T-helper 9 cell (primary cell): ENCODE data around the gene RPUSD1.
A peak's percentile ranks its signal among the peaks of the same experiment; 100 is the strongest.

Source experiments
- DNase-seq: peaks from one replicate; pipeline ENCODE4 v3.0.0-alpha.2; 2020

The RPUSD1 gene

DNA sequence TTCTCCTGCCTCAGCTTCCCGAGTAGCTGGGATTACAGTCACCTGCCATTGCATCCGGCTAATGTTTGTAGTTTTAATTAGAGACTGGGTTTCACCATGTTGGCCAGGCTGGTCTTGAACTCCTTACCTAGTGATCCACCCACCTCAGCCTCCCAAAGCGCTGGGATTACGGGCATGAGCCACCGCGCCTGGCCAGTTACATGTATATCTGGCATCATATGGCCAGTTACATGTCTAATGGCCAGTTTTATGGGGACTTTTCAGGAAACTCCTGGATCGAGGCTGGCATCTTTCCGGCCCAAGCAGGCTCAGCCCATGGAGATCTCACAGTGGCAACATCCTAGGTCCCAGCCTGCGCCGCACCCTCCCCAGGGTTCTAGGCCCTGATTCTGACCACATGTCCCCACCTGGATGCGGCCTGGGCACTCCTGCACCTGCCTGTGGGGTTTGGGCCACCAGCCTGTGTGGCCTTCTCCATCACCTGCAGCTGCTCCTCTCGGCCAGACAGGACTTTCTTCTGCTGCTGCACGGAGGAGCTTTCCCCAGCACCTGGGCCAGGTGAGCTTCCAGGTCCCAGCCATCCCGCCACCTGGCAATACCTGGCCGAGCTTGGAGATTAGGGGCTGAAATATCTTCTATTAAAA lies 46.1 kb downstream of the RPUSD1 start:
- DNase-seq: no peak

DNA sequence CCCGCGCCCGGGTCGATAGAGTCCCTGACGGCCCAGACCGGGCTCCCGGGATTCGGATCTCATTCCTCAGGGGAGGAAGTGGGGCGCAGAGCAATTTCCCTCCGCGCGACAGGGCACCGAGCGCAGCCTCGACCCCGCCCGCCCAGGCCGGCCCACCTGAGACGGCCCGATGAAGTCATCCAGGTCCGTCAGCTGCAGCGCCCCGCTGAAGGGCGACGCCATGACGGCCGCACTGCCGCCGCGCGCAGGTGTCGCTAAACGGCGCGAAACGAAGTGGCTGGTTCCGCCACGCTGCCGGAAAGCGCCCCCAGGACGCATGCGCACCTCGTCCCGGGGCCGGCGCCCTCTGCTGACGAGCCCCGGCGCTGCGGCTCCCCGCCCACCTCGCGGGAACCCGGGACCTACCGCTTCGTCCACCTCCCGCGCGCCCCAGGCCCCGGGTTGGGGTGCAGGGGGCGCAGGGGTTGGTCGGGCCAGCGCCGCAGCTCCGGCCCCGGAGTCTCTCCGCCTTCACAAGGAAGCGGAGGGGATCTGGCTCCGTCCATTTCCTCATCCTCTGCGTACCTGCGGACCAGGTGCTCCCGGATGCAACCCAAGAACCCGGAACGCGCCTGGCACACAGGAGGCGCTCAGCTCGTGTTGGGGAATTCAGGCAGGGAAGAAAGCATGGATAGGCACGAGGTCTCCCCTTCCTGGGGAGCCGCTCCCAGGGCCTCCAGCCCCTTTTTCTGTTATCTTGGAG lies 47.2 kb downstream of the RPUSD1 start, which contains the start of gene CIAO3:
Gene CIAO3 (minus strand): TSS at position 234 of the 742 bp plus-strand sequence. CDS start 12 bp downstream, at position 222.
- peak; percentile 88 for DNase-seq

DNA sequence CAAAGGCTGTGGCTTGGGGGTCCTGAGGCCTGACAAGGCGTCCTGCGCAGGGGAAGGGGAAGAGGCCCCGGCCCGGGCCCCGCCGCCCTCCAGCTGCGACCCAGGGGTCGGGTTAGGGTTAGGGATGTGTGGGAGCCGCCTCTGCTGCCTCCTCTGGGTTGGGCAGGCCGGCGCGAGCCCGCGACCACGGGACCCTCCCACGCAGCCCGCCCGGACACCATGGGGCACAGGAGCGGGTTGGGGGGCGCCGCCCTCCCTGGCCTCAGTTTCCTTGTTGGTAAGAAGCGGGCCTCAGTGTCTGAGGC lies 47.8 kb downstream of the RPUSD1 start:
- no peak for DNase-seq

DNA sequence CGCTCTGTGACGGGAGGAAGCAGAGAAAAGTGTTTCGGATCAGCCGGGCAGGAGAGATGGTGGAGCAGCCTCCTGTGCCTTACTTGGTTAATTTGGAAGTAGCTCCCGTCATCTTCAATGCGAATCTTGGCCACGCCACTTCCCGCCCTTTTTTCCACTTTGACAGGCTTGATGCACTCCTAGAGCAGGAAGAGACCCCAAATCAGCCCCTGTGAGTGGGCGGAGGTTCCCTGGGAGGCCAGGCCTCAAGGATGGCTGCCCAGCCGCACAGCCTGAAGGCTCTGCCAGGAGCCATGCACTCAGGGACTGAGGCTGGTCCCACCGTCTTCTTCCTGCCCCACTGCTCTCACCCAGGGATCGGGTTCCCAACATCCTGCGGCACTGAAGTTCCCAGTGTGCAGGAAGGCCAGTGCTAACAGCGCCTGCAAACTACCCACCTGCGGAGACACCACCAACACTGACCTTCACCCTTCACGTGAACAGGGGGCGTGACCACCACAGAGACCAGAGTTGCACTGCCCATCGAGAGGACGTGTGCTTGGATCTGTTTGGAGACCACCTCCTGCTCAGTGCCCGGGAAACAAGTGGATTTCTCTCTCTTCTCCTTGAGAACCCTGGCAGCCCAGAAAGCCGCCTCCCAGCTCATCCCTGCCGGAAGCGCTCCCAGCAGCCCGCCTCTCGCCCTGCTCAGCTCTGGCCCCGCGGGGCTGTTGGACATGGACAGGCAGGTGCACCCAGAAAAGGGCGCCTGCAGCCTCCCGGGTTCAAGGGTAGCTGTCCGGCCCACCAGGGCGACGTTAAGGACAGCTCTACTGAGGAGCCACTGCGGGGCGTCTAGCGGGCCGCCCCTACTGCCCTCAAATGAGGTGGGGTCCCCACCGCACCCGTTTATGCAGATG lies 48.4 kb downstream of the RPUSD1 start:
- DNase-seq: no peak

DNA sequence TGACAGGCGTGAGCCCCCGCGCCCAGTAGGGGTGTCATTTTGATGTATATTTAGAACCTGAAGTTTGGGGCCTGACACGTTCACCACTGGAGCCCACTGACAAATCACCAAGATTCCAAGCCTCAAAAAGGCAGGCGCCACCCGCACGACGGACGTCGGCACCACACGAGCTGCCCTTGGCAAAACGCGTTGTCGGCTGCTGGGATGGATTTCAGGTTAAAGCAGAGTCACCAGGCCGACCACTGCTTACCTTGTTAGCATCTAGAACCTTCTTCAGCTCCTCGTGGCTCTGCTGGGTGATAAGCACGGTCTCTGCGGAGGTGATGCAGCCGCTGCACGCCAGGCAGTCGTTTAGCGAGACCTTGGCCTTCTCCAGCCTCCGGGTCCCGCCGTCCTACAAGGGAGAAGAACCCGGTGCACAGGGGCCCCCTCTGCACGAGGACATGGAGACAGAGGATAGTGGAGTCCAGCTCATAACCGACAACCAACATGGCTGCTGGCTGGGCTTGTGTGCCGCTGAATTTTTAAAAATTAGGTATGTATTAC lies 51.2 kb downstream of the RPUSD1 start:
- no peak for DNase-seq

DNA sequence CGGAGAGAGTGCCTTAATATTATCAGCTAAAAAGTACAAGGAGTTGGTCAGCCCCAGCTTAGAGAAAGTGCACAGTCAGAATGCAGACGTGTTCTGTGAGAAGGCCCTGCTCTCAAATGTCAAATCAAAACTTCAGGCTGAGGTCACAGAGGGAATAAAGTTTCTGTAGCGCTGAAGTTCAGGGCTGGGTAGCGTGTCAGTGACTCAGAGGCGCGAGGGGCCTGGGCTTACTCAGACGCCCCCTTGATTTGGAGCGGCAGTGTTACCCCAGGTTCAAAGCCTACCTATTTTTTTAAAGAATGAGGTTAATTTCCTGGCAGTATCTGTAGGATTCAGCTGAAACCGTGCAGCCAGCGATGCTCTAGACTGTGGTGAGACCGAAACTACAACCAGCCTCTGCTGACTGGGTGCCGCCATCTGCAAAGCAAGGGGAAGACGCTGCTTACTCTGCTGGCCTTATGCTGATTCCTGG lies 52.2 kb downstream of the RPUSD1 start:
- no peak for DNase-seq

DNA sequence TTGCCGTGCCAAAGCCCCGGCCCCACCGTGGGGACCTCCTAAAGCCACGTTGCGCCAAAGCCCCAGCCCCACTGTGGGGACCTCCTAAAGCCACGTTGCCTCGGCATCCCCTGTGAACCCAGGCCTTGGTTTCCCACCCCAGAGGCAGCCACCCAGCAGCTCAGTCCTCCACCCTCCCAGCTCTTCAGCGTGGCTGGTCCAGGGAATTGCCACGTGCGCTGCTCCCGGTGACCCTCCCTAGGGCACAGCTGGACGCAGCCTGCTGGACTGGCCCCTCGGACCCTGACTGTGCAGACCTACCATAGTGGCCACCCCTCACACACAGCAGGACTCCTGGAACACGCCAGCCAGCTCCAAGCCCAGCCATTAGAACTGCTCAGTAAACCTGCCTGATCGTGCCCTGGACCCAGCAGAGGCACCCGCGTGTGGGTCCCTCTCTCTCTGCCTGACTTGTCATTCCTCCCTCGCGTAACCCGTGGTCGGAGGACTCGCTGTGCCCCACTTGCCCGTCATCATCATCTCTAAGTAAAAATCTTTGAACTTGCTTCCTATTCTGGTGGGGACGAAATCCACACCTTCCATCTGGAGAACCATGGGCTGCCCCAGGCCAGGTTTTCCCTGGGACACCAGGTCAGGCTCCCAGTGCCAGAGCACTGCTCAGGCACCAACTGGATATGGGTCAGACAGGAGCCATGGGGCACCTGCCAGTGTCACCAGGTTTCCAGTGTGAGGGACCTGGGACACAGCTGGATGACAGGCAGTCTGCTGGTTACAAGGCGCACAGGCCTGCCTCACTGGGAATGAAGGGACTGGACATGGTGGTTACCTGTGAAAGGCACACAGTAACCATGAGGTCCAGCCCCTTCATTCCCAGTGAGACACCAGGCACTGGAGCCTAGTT lies 53.0 kb downstream of the RPUSD1 start:
- no peak for DNase-seq
